Stomach (tissue), 9 donors: ENCODE results near the gene PIGP. TPM values are rescaled to one million over a fixed set of nuclear protein-coding genes. Genes with fewer than 3 reads are reported as not detected.

Experiments
- DNase-seq, 2 donors: peaks; one replicate each; pipeline versions ENCODE4 v3.0.0 to v3.0.0-alpha.2; 2013 to 2019
- H3K27ac ChIP-seq, 5 donors: fragments of 200-600 bp in 4 of 5; sonication (generic) in 4 of 5; one replicate each; pipeline ENCODE4 v1.5.1; 2013 to 2019; ENCODE audit warnings: mild to moderate bottlenecking in 1 of 5, moderate library complexity in 1 of 5
- H3K27me3 ChIP-seq, 3 donors: fragments of 200-600 bp; sonication (generic); one replicate each; pipeline ENCODE4 v1.5.1; 2017 to 2019; ENCODE audit warnings: mixed run types in 1 of 3
- H3K36me3 ChIP-seq, 4 donors: fragments of 200-600 bp; sonication (generic); 1 replicate in 3 of 4; 2 replicates in 1 of 4; pipeline ENCODE4 v1.5.1; 2016 to 2019
- H3K4me1 ChIP-seq, 4 donors: fragments of 200-600 bp; sonication (generic); one replicate each; pipeline ENCODE4 v1.5.1; 2016 to 2019
- H3K4me3 ChIP-seq, 4 donors: fragments of 200-600 bp; sonication (generic) in 3 of 4; one replicate each; pipeline ENCODE4 v1.5.1; 2016 to 2019; ENCODE audit warnings: mild to moderate bottlenecking in 1 of 4
- H3K9me3 ChIP-seq, 4 donors: fragments of 200-600 bp; sonication (generic); one replicate each; pipeline ENCODE4 v1.5.1; 2016 to 2019
- CTCF ChIP-seq, 7 experiments: fragments of 450-650 bp in 4 of 7; fragments of 200-600 bp in 3 of 7; sonication (generic) in 3 of 7; IDR thresholded peaks; one replicate each; pipeline ENCODE4 v1.5.1; 2016 to 2019; ENCODE audit warnings: antibody characterized with exemption in 7 of 7, control low read depth in 2 of 7, mild to moderate bottlenecking in 1 of 7
- EP300 ChIP-seq: sonication (generic); formaldehyde crosslinking; IDR thresholded peaks from one replicate; pipeline ENCODE4 v1.6.1; 2017; ENCODE audit warnings: antibody characterized with exemption
- POLR2A ChIP-seq, 4 donors: fragments of 450-650 bp; IDR thresholded peaks; one replicate each; pipeline ENCODE4 v1.6.1; 2016; ENCODE audit warnings: antibody characterized with exemption in 4 of 4, control low read depth in 2 of 4, mild to moderate bottlenecking in 1 of 4, moderate library complexity in 1 of 4
- POLR2AphosphoS5 ChIP-seq, 3 donors: sonication (generic); formaldehyde crosslinking; IDR thresholded peaks; one replicate each; pipeline ENCODE4 v1.6.1; 2016; ENCODE audit warnings: antibody characterized with exemption in 3 of 3
- WGBS, 5 donors: extraction: QIAGEN DNeasy Blood & Tissue Kit in 3 of 5; methylation state at CpG; one replicate each; pipeline versions ENCODE4 v1.1.5 to v1.1.7; 2013 to 2018; 5-methylcytosine and 5-hydroxymethylcytosine counted together
- intact Hi-C: fragments of 100-400 bp; cut with DNase I; formaldehyde crosslinking; loops from one replicate; pipeline ENCODE4 v1.15.1; 2023; ENCODE audit warnings: low total_unique reads
- polyA plus RNA-seq, 3 donors: library from polyadenylated mRNA; stranded (reverse); fragments of 200-250 nt; gene quantifications; one replicate each; pipeline ENCODE4 v1.2.3, GENCODE V29; 2013
- total RNA-seq, 5 donors: library from RNA; depleted of rRNA; stranded (reverse); fragments of >200 nt; gene quantifications; one replicate each; pipeline versions ENCODE4 v1.1.0 to v1.2.3, GENCODE V29; 2014 to 2016
- donor health status: healthy with polysubstance abuse.
- donor health status: Bipolar disorder and iron deficiency.
- donor health status: healthy.

Gene PIGP
- total and polyA plus RNA-seq, 8 donors = 7.0 to 115 (median 34.5) TPM

GRCh38 chr21:37045149-37045548, 27.7 kb downstream of the PIGP start:
- Histone ChIP-seq H3K4me3 (no peak overlapping the region), H3K27me3 (no peaks in the 10 kb centered on the region), H3K9me3 (no peaks in the 10 kb centered on the region), H3K27ac (no peak overlapping the region), H3K36me3 (no peaks in the 10 kb centered on the region), H3K4me1 (no peaks in the 10 kb centered on the region)
- TF ChIP-seq EP300 (no peak), CTCF (IDR thresholded peaks at IDR 0.05) (no peak), POLR2AphosphoS5 (IDR thresholded peaks at IDR 0.05) (no peak), POLR2A (IDR thresholded peaks at IDR 0.05) (no peak)
- WGBS, 5 donors = 65 to 87% (median 77%) methylated on average over 6 of the region's 6 CpGs
- DNase-seq = no peak
- intact Hi-C loops = no loop called here

- 96 to 100% (median 97%) methylated on average over 3 of the region's 3 CpGs for WGBS, 5 donors
- intact Hi-C loops = no loop called here
Measured at GRCh38 chr21:37044643-37045042, 28.2 kb downstream of the PIGP start.

GRCh38 chr21:37043818-37044217, 29.1 kb downstream of the PIGP start:
- H3K27ac ChIP-seq = no peak overlapping the region
- WGBS, 5 donors = 89 to 95% (median 91%) methylated on average over 6 of the region's 6 CpGs
- intact Hi-C loops = no loop called here
- H3K36me3 ChIP-seq = no peaks in the 10 kb centered on the region
- DNase-seq = no peak
- no peaks in the 10 kb centered on the region for H3K4me1 ChIP-seq
- H3K9me3 ChIP-seq = no peaks in the 10 kb centered on the region
- no peak overlapping the region for H3K4me3 ChIP-seq
- no peaks in the 10 kb centered on the region for H3K27me3 ChIP-seq
- TF ChIP-seq POLR2AphosphoS5 (IDR thresholded peaks at IDR 0.05) (no peak), CTCF (IDR thresholded peaks at IDR 0.05) (no peak), POLR2A (IDR thresholded peaks at IDR 0.05) (no peak)

More at GRCh38 chr21:37044643-37045042, 28.2 kb downstream of the PIGP start:
- H3K36me3 ChIP-seq = no peaks in the 10 kb centered on the region
- no peak for TF ChIP-seq CTCF (IDR thresholded peaks at IDR 0.05)
- TF ChIP-seq POLR2AphosphoS5 (IDR thresholded peaks at IDR 0.05) = no peak
- TF ChIP-seq EP300 = no peak
- no peak for TF ChIP-seq POLR2A (IDR thresholded peaks at IDR 0.05)
- no peak overlapping the region for H3K4me3 ChIP-seq
- H3K9me3 ChIP-seq = no peaks in the 10 kb centered on the region
- no peak for DNase-seq
- H3K27ac ChIP-seq = no peak overlapping the region
- no peaks in the 10 kb centered on the region for H3K27me3 ChIP-seq
- no peaks in the 10 kb centered on the region for H3K4me1 ChIP-seq

DNA sequence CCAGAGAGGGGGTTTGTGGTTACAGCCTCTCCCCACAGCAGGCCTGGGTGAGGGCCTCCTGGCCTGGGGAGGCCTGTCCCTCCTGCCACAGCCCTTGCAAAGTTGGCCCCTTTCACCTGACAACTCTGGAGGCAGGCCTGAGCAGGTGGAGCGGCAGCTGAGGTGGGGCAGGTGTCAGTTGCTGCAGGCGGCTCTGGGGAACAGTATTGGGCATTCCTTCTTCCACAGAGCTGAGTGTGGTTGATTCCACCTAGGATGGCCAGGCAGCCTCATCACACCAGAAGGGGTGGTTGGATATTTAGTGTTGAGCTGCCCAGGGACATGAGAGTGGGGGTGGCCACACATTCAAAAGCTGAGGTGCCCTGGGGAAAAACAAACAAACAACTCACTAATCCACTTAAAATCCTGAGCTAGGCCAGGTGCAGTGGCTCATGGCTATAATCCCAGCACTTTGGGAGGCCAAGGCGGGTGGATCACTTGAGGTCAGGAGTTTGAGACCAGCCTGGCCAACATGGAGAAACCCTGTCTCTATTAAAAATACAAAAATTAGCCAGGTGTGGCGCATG, 31.1 kb downstream of the PIGP start:
- TF ChIP-seq EP300 (no peak), CTCF (IDR thresholded peaks at IDR 0.05) (no peak), POLR2AphosphoS5 (IDR thresholded peaks at IDR 0.05) (no peak), POLR2A (IDR thresholded peaks at IDR 0.05) (no peak)
- intact Hi-C loops = no loop called here
- no peak for DNase-seq
- Histone ChIP-seq H3K9me3 (no peaks in the 10 kb centered on the region), H3K4me1 (no peaks in the 10 kb centered on the region), H3K4me3 (no peak overlapping the region), H3K27me3 (no peaks in the 10 kb centered on the region), H3K27ac (no peak overlapping the region), H3K36me3 (no peaks in the 10 kb centered on the region)
- WGBS, 5 donors = 82 to 97% (median 92%) methylated on average over 4 of the region's 4 CpGs
